Fibroblast of lung (primary cell): ENCODE data around the gene EMC6.

Experiments used
- CTCF ChIP-seq, 2 donors: IDR thresholded peaks in 1 of 2; conservative IDR thresholded peaks in 1 of 2; 1 replicate in 1 of 2; 2 replicates in 1 of 2; pipeline ENCODE4 v1.5.1; 2011 to 2012; ENCODE audit warnings: low read length in 2 of 2, control low read depth in 1 of 2, inconsistent platforms in 1 of 2, low read depth in 1 of 2, mild to moderate bottlenecking in 1 of 2
- EZH2 ChIP-seq: IDR thresholded peaks from 2 replicates; pipeline ENCODE4 v1.5.1; 2012; ENCODE audit warnings: low read length, control low read depth, mild to moderate bottlenecking; ENCODE audit errors: missing control alignments

- TF ChIP-seq CTCF (conservative IDR thresholded peaks at IDR 0.05 in 1 of 2, IDR thresholded peaks at IDR 0.05 in 1 of 2; ENCODE audit: low read depth in 1 of 2, low read length in 2 of 2) (no peak), EZH2 (no peak)
Measured at GRCh38 chr17:3636154-3636907, 32.3 kb upstream of the EMC6 start, which contains the start of the genes CTNS and SHPK.
